Sigmoid colon (tissue), 7 donors: ENCODE measurements around the gene FGGY. TPM values are rescaled to one million over a fixed set of nuclear protein-coding genes. Genes with fewer than 3 reads are reported as not detected.

Source experiments
- DNase-seq: peaks from one replicate; pipeline ENCODE4 v3.0.0-alpha.2; 2019
- H3K27ac ChIP-seq, 4 donors: fragments of 200-600 bp; sonication (generic); one replicate each; pipeline ENCODE4 v1.5.1; 2016 to 2019; ENCODE audit warnings: mild to moderate bottlenecking in 1 of 4
- H3K27me3 ChIP-seq, 3 donors: fragments of 200-600 bp; sonication (generic); one replicate each; pipeline ENCODE4 v1.5.1; 2019; ENCODE audit warnings: mild to moderate bottlenecking in 1 of 3
- H3K36me3 ChIP-seq, 4 donors: fragments of 200-600 bp; sonication (generic); one replicate each; pipeline ENCODE4 v1.5.1; 2016 to 2019
- H3K4me1 ChIP-seq, 4 donors: fragments of 200-600 bp; sonication (generic); one replicate each; pipeline ENCODE4 v1.5.1; 2017 to 2019
- H3K4me3 ChIP-seq, 4 donors: fragments of 200-600 bp; sonication (generic); one replicate each; pipeline ENCODE4 v1.5.1; 2017 to 2019; ENCODE audit warnings: mild to moderate bottlenecking in 2 of 4, moderate library complexity in 1 of 4
- H3K9me3 ChIP-seq, 4 donors: fragments of 200-600 bp in 3 of 4; sonication (generic) in 3 of 4; one replicate each; pipeline versions ENCODE4 v1.5.1 to v1.6.1; 2013 to 2019
- CTCF ChIP-seq, 4 experiments: fragments of 450-650 bp in 3 of 4; fragments of 200-600 bp in 1 of 4; IDR thresholded peaks; one replicate each; pipeline ENCODE4 v1.5.1; 2016 to 2019; ENCODE audit warnings: antibody characterized with exemption in 4 of 4, mild to moderate bottlenecking in 3 of 4, moderate library complexity in 2 of 4
- EP300 ChIP-seq, 4 donors: sonication (generic); formaldehyde crosslinking; IDR thresholded peaks; one replicate each; pipeline ENCODE4 v1.6.1; 2017; ENCODE audit warnings: antibody characterized with exemption in 4 of 4
- POLR2A ChIP-seq, 2 donors: fragments of 450-650 bp; IDR thresholded peaks; one replicate each; pipeline ENCODE4 v1.6.1; 2016; ENCODE audit warnings: antibody characterized with exemption in 2 of 2, mild to moderate bottlenecking in 2 of 2, moderate library complexity in 2 of 2
- POLR2AphosphoS5 ChIP-seq, 4 donors: sonication (generic); formaldehyde crosslinking; IDR thresholded peaks; one replicate each; pipeline ENCODE4 v1.6.1; 2017; ENCODE audit warnings: antibody characterized with exemption in 4 of 4
- WGBS, 2 donors: extraction: QIAGEN DNeasy Blood & Tissue Kit; methylation state at CpG; one replicate each; pipeline ENCODE4 v1.1.7; 2013; 5-methylcytosine and 5-hydroxymethylcytosine counted together
- intact Hi-C: fragments of 100-400 bp; cut with DNase I; formaldehyde crosslinking; loops from one replicate; pipeline ENCODE4 v1.15.1; 2023
- polyA plus RNA-seq, 3 donors: library from polyadenylated mRNA; stranded (reverse); fragments of 200-250 nt; gene quantifications; one replicate each; pipeline ENCODE4 v1.2.3, GENCODE V29; 2013
- total RNA-seq, 4 donors: library from RNA; depleted of rRNA; stranded (reverse); fragments of >200 nt; gene quantifications; one replicate each; pipeline ENCODE4 v1.1.0, GENCODE V29; 2016
- donor health status: healthy with polysubstance abuse.
- donor health status: Bipolar disorder and iron deficiency.
- donor health status: healthy.

The FGGY gene
- total and polyA plus RNA-seq, 7 donors, result 4.8 to 54.1 (median 20.5) TPM

GRCh38 chr1:59305188-59305587 is 8.3 kb downstream of the FGGY start:
- no peaks in the 10 kb centered on the region for H3K27me3 ChIP-seq
- peaks cover 0 to 4% (median 0%) of the 10 kb centered on the region in 4 donors for H3K9me3 ChIP-seq
- no peaks in the 10 kb centered on the region for H3K4me1 ChIP-seq
- no peaks in the 10 kb centered on the region for H3K36me3 ChIP-seq
- no peak for DNase-seq
- H3K27ac ChIP-seq, result no peak overlapping the region
- TF ChIP-seq EP300 (IDR thresholded peaks at IDR 0.05), result no peak
- no peak for TF ChIP-seq CTCF (IDR thresholded peaks at IDR 0.05)
- TF ChIP-seq POLR2A (IDR thresholded peaks at IDR 0.05), result no peak
- no peak for TF ChIP-seq POLR2AphosphoS5 (IDR thresholded peaks at IDR 0.05)
- intact Hi-C loops, result no loop called here
- no peak overlapping the region for H3K4me3 ChIP-seq

GRCh38 chr1:59307591-59307990 is 10.7 kb downstream of the FGGY start:
- no peak for DNase-seq
- Histone ChIP-seq H3K4me1 (no peaks in the 10 kb centered on the region), H3K4me3 (no peak overlapping the region), H3K9me3 (peaks cover 0 to 4% (median 0%) of the 10 kb centered on the region in 4 donors), H3K27ac (no peak overlapping the region), H3K36me3 (no peaks in the 10 kb centered on the region), H3K27me3 (no peaks in the 10 kb centered on the region)
- intact Hi-C loops, result no loop called here
- TF ChIP-seq POLR2A (IDR thresholded peaks at IDR 0.05) (no peak), CTCF (IDR thresholded peaks at IDR 0.05) (no peak), POLR2AphosphoS5 (IDR thresholded peaks at IDR 0.05) (no peak), EP300 (IDR thresholded peaks at IDR 0.05) (no peak)

- Histone ChIP-seq H3K4me1 (no peaks in the 10 kb centered on the region), H3K27me3 (no peaks in the 10 kb centered on the region), H3K4me3 (no peak overlapping the region), H3K9me3 (peaks cover 0 to 4% (median 0%) of the 10 kb centered on the region in 4 donors), H3K27ac (no peak overlapping the region), H3K36me3 (no peaks in the 10 kb centered on the region)
- TF ChIP-seq EP300 (IDR thresholded peaks at IDR 0.05) (no peak), POLR2A (IDR thresholded peaks at IDR 0.05) (no peak), POLR2AphosphoS5 (IDR thresholded peaks at IDR 0.05) (no peak)
- no peak for DNase-seq
- intact Hi-C loops, result no loop called here
Measured at GRCh38 chr1:59308839-59309238, 11.9 kb downstream of the FGGY start.

- H3K4me1 ChIP-seq, result no peaks in the 10 kb centered on the region
- intact Hi-C loops, result no loop called here
- H3K4me3 ChIP-seq, result no peak overlapping the region
- H3K27ac ChIP-seq, result no peak overlapping the region
- WGBS, 2 donors, result 93 to 95% methylated on average over 5 of the region's 5 CpGs
- no peak for TF ChIP-seq EP300 (IDR thresholded peaks at IDR 0.05)
- TF ChIP-seq CTCF (IDR thresholded peaks at IDR 0.05), result no peak
- no peak for TF ChIP-seq POLR2A (IDR thresholded peaks at IDR 0.05)
- no peak for TF ChIP-seq POLR2AphosphoS5 (IDR thresholded peaks at IDR 0.05)
- H3K27me3 ChIP-seq, result no peaks in the 10 kb centered on the region
- H3K36me3 ChIP-seq, result no peaks in the 10 kb centered on the region
- peaks cover 0 to 4% (median 0%) of the 10 kb centered on the region in 4 donors for H3K9me3 ChIP-seq
- DNase-seq, result no peak
Measured at GRCh38 chr1:59309392-59309791, 12.5 kb downstream of the FGGY start.

GRCh38 chr1:59309795-59310548 is 13.1 kb downstream of the FGGY start:
- Histone ChIP-seq H3K4me3 (no peak overlapping the region), H3K9me3 (peaks cover 0 to 4% (median 0%) of the 10 kb centered on the region in 4 donors), H3K27me3 (no peaks in the 10 kb centered on the region), H3K4me1 (peaks cover 0 to 3% (median 0%) of the 10 kb centered on the region in 4 donors), H3K36me3 (no peaks in the 10 kb centered on the region), H3K27ac (no peak overlapping the region)
- 88 to 92% methylated on average over 5 of the region's 5 CpGs for WGBS, 2 donors
- DNase-seq, result no peak
- TF ChIP-seq CTCF (IDR thresholded peaks at IDR 0.05) (no peak), POLR2AphosphoS5 (IDR thresholded peaks at IDR 0.05) (no peak), POLR2A (IDR thresholded peaks at IDR 0.05) (no peak), EP300 (IDR thresholded peaks at IDR 0.05) (no peak)
- intact Hi-C loops, result no loop called here
